LNCaP clone FGC (cell line): Measurements from ENCODE around the gene MEF2B.

ENCODE experiments used
- DNase-seq: peaks from one replicate; pipeline ENCODE4 v3.0.0-alpha.2; 2011; ENCODE audit warnings: low read depth
- H3K4me3 ChIP-seq: 2 replicates; pipeline ENCODE4 v1.5.1; 2011; ENCODE audit warnings: mild to moderate bottlenecking, low read depth, low read length, control low read depth
- TF ChIP-seq, protein P1 (sequence below): IDR thresholded peaks from 2 replicates; pipeline ENCODE4 v1.5.1; 2012; ENCODE audit warnings: mild to moderate bottlenecking; ENCODE audit not compliant: control insufficient read depth, insufficient read depth; ENCODE audit errors: extremely low read depth

MEF2B gene

DNA sequence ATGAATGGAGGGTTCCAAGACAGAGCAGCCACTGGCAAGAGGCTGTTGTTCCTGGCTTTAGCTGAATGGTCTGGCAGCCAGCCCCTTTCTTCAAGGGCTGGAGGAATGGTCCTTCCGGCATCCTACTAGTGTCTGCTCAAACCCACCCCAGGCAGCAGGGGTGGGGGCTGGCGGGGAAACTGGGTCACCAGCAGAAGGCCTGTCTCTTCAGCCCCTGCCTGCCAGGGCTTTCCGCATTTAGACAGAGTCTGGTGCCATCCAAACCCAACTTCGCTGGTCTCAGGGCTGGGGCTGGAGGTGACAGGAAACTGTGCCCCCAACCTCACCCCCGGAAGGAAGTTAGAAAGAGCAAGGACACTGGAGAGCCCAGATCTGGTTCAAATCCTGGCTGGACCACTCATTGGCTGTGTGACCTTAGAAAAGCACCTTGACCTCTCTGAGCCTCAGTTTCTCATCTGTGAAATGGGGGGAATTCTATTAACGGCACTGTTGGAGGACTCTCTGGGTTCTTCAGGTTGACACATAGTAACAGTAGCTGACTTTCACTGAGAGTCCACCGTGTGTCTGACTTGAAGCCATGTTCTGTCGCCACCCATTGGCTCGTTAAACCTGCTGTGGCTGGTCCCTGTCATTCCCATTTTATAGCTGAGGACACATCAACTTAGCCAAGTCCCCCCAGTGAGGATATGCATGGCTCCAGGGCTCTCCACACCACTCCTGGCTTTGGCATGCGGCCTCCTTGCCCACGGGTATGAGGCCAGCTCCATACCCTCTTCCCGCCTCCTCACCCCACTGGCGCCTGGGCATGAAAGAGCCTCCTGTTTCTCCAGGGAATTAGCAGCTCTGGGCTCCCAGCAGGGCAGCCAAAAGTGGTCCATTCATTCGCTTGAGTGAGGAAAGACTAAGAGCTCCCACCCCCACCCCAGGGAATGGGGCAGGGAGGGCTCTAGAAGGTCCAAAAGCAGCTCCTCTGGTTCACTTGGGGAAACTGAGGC lies 35.6 kb upstream of the MEF2B start:
- no peak overlapping the region for H3K4me3 ChIP-seq
- TF ChIP-seq, protein P1, sequence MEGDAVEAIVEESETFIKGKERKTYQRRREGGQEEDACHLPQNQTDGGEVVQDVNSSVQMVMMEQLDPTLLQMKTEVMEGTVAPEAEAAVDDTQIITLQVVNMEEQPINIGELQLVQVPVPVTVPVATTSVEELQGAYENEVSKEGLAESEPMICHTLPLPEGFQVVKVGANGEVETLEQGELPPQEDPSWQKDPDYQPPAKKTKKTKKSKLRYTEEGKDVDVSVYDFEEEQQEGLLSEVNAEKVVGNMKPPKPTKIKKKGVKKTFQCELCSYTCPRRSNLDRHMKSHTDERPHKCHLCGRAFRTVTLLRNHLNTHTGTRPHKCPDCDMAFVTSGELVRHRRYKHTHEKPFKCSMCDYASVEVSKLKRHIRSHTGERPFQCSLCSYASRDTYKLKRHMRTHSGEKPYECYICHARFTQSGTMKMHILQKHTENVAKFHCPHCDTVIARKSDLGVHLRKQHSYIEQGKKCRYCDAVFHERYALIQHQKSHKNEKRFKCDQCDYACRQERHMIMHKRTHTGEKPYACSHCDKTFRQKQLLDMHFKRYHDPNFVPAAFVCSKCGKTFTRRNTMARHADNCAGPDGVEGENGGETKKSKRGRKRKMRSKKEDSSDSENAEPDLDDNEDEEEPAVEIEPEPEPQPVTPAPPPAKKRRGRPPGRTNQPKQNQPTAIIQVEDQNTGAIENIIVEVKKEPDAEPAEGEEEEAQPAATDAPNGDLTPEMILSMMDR = no peak
- DNase-seq = no peak

DNA sequence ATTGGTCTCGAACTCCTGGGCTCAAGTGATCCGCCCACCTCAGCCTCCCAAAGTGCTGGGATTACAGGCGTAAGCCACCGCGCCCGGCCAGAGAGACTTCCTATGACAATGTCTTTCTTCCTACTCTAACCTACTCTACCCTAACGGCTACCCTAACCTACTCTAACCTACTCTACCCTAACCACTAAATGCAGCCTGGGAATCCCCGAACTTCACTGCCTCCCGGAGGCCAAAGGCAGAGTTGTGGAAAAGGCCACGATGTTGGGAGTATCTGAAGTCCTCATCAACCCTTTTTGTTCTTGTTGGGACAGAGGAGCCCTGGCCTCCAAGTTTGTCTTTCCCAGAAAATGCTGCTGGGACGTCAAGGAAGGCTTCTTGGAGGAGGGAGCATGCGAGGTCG lies 34.1 kb upstream of the MEF2B start:
- H3K4me3 ChIP-seq = no peak overlapping the region
- TF ChIP-seq, protein P1 = no peak
- no peak for DNase-seq

DNA sequence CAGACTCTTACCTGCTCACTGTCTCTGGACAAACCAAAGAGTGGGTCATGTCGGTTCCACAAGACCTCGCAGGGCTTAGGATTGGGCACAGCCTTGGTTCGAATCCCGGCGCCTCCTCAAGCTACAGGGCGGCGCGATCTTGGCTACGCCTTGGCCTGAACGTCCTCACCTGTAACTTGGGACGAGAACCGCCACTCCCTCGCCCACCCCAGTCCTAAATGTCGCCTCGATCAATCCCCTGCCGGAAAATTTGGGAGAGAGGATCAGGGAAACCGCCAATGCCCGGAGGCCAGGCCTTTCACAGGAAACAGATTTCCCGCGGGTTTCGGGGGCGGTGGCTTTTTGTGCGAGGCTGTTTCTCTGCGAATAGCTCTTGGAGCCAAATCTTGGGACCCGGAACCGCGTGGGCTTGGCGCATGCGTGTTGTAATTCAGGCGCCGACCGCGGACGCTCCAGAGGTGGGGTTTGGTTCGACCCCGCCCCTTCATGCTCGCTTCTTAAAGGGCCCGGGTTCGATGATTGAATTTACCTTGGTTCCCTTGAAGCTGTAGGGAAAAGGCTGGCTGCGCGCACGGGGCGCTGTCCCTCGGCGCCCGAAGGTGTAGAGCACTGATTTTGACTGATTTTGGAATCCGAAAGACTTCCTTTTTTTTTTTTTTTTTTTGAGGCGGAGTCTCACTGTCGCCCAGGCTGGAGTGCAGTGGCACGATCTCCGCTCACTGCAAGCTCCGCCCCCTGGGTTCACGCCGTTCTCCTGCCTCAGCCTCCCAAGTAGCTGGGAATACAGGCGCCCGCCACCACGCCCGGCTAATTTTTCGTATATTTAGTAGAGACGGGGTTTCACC lies 33.2 kb upstream of the MEF2B start, which contains the start of gene NR2C2AP:
Gene NR2C2AP (minus strand): TSS at position 403 of the 845 bp plus-strand sequence. CDS start 354 bp downstream, at position 49.
- peak; percentile 79 for DNase-seq
- peak within 1 kb of the TSS; percentile 91 for H3K4me3 ChIP-seq
- TF ChIP-seq, protein P1 = no peak

DNA sequence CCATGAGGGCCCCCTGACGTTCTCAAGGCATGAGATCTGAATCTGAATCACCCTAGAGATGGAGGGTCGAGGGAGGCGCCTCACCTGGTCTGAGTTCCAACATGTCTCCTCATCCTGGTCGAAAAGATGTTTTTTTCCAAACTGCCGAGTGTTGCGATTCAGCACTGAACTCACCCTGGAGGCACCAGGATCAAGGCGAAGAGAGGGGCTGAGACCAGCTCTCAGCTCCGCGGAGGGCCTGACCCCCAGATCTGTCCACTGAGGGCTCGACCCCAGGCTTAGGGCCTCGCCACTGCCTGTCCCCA lies 32.6 kb upstream of the MEF2B start:
- peak overlapping the region; percentile 91 for H3K4me3 ChIP-seq
- no peak for DNase-seq
- TF ChIP-seq, protein P1 = no peak

DNA sequence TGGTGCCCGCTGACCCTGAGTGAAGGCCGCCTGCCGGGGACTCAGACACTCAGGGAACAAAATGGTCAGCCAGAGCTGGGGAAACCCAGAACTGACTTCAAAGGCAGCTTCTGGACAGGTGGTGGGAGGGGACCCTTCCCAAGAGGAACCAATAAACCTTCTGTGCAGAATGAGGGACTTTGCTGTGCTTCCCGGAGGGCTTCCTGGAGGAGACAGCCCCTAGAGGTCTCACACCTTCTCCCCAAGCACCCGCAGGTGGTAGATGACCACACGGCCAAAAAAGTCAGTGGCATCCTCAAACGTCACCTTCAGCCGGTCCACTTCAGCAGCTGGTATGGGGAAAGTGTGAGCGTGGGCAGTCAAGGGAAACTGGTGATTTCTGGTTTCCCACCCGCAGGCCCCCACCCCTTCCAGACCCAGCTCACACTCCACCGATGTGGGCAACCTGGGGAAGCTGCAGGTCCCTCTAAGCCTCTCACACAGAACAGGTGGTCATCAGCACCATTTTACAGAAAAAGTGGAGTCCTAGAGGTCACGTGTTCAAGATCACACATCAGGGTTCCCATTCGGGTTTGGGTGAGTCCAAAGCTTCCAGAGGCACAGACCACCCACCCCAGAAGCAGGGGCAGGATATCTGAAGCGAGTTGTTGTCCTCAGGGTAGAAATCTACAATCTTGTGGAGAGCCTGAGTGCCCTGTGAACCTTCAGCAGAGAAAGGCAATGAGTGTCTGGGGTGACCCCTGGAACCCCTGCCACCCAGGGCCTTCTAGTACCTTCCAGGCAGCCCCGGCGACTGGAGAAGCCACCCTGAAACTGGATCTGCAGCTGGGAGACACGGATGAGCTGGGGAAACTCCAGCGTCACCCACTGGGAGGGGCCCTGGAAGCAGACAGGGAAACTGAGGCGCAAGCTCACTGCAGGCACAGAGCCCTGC lies 31.9 kb upstream of the MEF2B start:
- peak overlapping the region; percentile 91 for H3K4me3 ChIP-seq
- TF ChIP-seq, protein P1 = no peak
- DNase-seq = no peak

DNA sequence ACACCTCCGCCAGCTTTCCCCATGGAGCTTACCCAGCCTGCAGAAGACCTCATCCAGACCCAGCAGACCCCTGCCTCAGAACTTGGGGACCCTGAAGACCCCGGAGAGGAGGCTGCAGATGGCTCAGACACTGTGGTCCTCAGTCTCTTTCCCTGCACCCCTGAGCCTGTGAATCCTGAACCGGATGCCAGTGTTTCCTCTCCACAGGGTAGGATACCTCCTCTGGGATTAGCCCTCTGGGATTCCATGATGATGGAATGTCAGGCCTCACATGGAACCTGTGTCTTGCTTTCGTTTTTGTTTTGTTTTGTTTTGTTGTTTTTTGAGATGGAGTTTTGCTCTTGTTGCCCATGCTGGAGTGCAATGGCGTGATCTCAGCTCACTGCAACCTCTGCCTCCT lies 23.9 kb upstream of the MEF2B start:
- peak overlapping the region; percentile 89 for H3K4me3 ChIP-seq
- DNase-seq = no peak
- TF ChIP-seq, protein P1 = no peak
